ENCODE measurements around the gene TCF7L2.

GRCh38 chr10:112934193-112934592 is 15.9 kb upstream of the TCF7L2 start:
- no peak for TF ChIP-seq CTCF (IDR thresholded peaks at IDR 0.05; ENCODE audit: low read length)
- no peak for TF ChIP-seq EZH2 (IDR thresholded peaks at IDR 0.05; ENCODE audit: borderline replicate concordance, low read length)
